ENCODE measurements around the gene SLC9A1.

- TF ChIP-seq POLR2AphosphoS5 (IDR thresholded peaks at IDR 0.05) = no peak
- no peak for TF ChIP-seq CTCF (IDR thresholded peaks at IDR 0.05)
- no peak for TF ChIP-seq POLR2A (IDR thresholded peaks at IDR 0.05)
Measured at GRCh38 chr1:27118440-27118689, 36.6 kb downstream of the SLC9A1 start.
